ENCODE data around the gene C2orf72.

The C2orf72 gene

DNA sequence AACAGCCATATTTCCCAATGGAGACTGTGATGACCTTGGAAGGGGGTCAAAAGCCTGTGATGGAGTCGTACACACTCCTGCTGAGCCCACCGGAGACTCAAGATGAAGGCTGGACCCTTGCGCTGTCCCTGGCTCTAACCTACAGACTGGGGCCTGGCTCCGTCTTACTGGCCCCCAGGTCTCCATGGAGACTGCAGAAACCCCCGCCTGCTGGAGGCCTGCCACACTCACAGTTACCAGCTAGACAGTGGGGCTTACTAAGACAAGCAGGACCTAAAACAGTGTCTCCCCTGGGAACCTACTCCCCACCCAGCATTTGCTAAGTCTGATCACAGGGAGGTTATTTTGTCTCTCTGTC lies 9.6 kb downstream of the C2orf72 start:
- TF ChIP-seq, protein P1, sequence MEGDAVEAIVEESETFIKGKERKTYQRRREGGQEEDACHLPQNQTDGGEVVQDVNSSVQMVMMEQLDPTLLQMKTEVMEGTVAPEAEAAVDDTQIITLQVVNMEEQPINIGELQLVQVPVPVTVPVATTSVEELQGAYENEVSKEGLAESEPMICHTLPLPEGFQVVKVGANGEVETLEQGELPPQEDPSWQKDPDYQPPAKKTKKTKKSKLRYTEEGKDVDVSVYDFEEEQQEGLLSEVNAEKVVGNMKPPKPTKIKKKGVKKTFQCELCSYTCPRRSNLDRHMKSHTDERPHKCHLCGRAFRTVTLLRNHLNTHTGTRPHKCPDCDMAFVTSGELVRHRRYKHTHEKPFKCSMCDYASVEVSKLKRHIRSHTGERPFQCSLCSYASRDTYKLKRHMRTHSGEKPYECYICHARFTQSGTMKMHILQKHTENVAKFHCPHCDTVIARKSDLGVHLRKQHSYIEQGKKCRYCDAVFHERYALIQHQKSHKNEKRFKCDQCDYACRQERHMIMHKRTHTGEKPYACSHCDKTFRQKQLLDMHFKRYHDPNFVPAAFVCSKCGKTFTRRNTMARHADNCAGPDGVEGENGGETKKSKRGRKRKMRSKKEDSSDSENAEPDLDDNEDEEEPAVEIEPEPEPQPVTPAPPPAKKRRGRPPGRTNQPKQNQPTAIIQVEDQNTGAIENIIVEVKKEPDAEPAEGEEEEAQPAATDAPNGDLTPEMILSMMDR (IDR thresholded peaks at IDR 0.05; ENCODE audit: low read depth, low read length, poor library complexity, severe bottlenecking), result no peak
- no peak for TF ChIP-seq EZH2phosphoT487 (IDR thresholded peaks at IDR 0.05; ENCODE audit: borderline replicate concordance, low read length)
- Histone ChIP-seq H3K27me3 (ENCODE audit: control insufficient read depth, low read length) (peaks cover 34% of the 10 kb centered on the region), H3K4me3 (ENCODE audit: low read length) (no peak overlapping the region), H3K27ac (ENCODE audit: low read depth, low read length) (no peak overlapping the region), H3K4me2 (ENCODE audit: low read length) (no peak overlapping the region), H3K9me2 (replicated peaks; ENCODE audit: control insufficient read depth, low read length) (no peaks in the 10 kb centered on the region), H3K79me2 (ENCODE audit: control insufficient read depth, low read length) (no peaks in the 10 kb centered on the region), H4K20me1 (ENCODE audit: control insufficient read depth, insufficient read depth, low read depth, low read length) (no peaks in the 10 kb centered on the region), H3K4me1 (ENCODE audit: control insufficient read depth, low read length) (peaks cover 2% of the 10 kb centered on the region), H3K9me3 (ENCODE audit: control insufficient read depth, insufficient read depth, low read length) (no peaks in the 10 kb centered on the region), H3F3A (ENCODE audit: control insufficient read depth, insufficient read depth) (no peaks in the 10 kb centered on the region), H3K36me3 (ENCODE audit: control insufficient read depth, low read length) (no peaks in the 10 kb centered on the region)

DNA sequence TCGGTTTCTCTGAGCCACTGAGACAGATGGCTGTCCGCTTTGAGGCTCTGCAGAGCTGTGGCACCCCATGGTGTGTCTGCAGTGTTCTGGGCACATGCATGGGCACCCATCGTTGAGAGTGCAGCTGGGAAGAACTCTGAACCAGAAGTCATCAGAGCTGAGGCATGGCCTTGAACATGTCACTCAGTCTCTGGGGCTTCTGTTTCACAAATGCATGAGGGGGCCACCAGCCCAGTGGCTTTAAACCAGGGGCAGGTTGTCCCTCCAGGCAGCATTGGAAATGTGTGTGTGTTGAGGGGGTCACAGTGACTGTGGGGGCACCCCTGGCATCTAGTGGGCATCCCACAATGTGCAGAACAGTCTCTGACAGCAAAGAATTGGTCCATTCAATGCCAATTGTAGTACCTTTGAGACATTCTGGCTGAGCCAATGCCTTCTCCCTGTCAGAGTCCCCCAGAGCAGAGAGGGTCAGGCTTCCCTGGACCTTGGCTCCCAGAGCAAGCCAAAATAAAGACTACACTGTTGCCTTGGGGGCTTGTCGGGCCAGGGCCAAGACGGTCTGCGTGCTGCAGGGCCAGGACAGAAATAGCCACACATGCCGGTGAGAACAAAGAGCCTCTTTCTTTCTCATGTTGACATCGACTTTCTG lies 10.1 kb downstream of the C2orf72 start:
- H3K9me2 ChIP-seq (replicated peaks; ENCODE audit: control insufficient read depth, low read length), result no peaks in the 10 kb centered on the region
- no peak overlapping the region for H3K4me2 ChIP-seq (ENCODE audit: low read length)
- H4K20me1 ChIP-seq (ENCODE audit: control insufficient read depth, insufficient read depth, low read depth, low read length), result no peaks in the 10 kb centered on the region
- H3K79me2 ChIP-seq (ENCODE audit: control insufficient read depth, low read length), result no peaks in the 10 kb centered on the region
- H3K27ac ChIP-seq (ENCODE audit: low read depth, low read length), result no peak overlapping the region
- no peak for TF ChIP-seq EZH2phosphoT487 (IDR thresholded peaks at IDR 0.05; ENCODE audit: borderline replicate concordance, low read length)
- TF ChIP-seq, protein P1 (IDR thresholded peaks at IDR 0.05; ENCODE audit: low read depth, low read length, poor library complexity, severe bottlenecking), result no peak
- H3K4me3 ChIP-seq (ENCODE audit: low read length), result no peak overlapping the region
- H3K36me3 ChIP-seq (ENCODE audit: control insufficient read depth, low read length), result no peaks in the 10 kb centered on the region
- H3K9me3 ChIP-seq (ENCODE audit: control insufficient read depth, insufficient read depth, low read length), result no peaks in the 10 kb centered on the region
- peaks cover 7% of the 10 kb centered on the region for H3K4me1 ChIP-seq (ENCODE audit: control insufficient read depth, low read length)
- peaks cover 39% of the 10 kb centered on the region for H3K27me3 ChIP-seq (ENCODE audit: control insufficient read depth, low read length)
- no peaks in the 10 kb centered on the region for H3F3A ChIP-seq (ENCODE audit: control insufficient read depth, insufficient read depth)

DNA sequence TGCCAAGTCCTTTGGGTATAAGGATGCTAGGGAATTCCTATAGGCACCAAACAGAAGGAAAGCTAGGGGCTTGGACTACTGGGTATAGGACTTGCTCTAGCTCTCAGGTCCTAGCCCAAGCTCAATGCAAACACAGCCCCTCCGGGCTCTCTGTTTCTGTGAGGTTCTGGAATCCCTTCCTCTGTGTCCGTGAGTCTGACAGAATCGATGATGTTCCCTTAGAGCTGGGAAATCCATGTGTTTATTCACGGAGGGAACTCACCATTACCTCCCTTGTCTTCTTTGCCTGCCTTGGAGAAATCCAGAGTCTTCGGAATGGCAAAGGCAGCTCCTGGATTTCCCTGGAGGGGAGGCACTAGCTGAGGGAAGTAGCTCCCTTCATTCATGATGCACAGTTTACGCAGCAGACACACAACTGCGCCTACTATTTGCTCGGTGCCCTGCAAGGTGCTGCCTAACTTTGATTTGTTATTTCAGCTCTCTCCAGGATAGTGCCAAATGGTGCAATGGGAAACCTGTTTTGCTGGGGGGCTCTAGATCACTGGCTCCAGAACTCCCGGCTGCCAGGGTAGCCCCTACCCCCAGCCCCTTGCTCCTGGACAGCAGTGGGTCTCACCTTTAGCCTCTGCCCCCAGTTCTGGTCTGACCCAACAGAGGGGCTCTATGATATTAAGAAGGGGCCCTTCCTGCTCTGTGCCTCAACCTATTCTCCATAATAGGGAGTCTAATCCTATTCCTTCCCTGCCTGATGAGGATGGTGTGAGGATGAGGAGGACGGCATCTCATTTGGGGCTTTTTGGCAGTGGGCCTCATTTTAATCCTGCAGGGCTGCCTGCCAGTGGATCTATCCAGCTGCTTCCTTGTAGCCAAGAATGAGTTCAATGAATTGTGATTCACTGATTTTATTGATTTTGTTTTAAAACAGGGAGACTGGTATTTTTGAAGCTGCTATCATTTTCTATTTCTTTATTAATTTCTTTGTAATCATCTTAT lies 10.9 kb downstream of the C2orf72 start:
- Histone ChIP-seq H3K9me3 (ENCODE audit: control insufficient read depth, insufficient read depth, low read length) (no peaks in the 10 kb centered on the region), H3K27me3 (ENCODE audit: control insufficient read depth, low read length) (peaks cover 41% of the 10 kb centered on the region), H3K4me2 (ENCODE audit: low read length) (no peak overlapping the region), H3K79me2 (ENCODE audit: control insufficient read depth, low read length) (no peaks in the 10 kb centered on the region), H3F3A (ENCODE audit: control insufficient read depth, insufficient read depth) (no peaks in the 10 kb centered on the region), H3K9me2 (replicated peaks; ENCODE audit: control insufficient read depth, low read length) (no peaks in the 10 kb centered on the region), H3K27ac (ENCODE audit: low read depth, low read length) (no peak overlapping the region), H3K4me1 (ENCODE audit: control insufficient read depth, low read length) (peaks cover 14% of the 10 kb centered on the region), H4K20me1 (ENCODE audit: control insufficient read depth, insufficient read depth, low read depth, low read length) (no peaks in the 10 kb centered on the region), H3K4me3 (ENCODE audit: low read length) (no peak overlapping the region), H3K36me3 (ENCODE audit: control insufficient read depth, low read length) (no peaks in the 10 kb centered on the region)
- no peak for TF ChIP-seq EZH2phosphoT487 (IDR thresholded peaks at IDR 0.05; ENCODE audit: borderline replicate concordance, low read length)
- TF ChIP-seq, protein P1 (IDR thresholded peaks at IDR 0.05; ENCODE audit: low read depth, low read length, poor library complexity, severe bottlenecking), result no peak
